ENCODE results near the gene NSUN7. TPM values are rescaled to one million over a fixed set of nuclear protein-coding genes. Genes with fewer than 3 reads are reported as not detected.

NSUN7 gene
- total RNA-seq, 2 experiments from 2014 or later = 0.14 to 0.39 TPM

DNA sequence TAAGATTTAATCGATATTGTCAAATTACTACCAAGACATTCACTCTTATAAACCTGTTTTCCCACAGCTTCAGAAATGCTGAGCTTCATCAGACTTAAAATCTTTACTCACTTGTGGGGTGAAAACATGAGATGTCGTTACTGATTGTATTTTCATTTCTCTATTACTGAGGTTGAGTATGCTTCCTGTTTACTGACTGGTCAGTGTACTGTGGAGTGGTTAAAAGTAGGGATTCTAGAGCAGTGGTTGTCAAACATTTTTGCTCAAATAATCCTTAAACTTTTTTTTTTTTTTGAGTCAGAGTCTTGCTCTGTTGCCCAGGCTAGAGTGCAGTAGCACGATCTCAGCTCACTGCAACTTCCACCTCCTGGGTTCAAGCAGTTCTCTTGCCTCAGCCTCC is 50.3 kb downstream of the NSUN7 start:
- TF ChIP-seq, protein P1, sequence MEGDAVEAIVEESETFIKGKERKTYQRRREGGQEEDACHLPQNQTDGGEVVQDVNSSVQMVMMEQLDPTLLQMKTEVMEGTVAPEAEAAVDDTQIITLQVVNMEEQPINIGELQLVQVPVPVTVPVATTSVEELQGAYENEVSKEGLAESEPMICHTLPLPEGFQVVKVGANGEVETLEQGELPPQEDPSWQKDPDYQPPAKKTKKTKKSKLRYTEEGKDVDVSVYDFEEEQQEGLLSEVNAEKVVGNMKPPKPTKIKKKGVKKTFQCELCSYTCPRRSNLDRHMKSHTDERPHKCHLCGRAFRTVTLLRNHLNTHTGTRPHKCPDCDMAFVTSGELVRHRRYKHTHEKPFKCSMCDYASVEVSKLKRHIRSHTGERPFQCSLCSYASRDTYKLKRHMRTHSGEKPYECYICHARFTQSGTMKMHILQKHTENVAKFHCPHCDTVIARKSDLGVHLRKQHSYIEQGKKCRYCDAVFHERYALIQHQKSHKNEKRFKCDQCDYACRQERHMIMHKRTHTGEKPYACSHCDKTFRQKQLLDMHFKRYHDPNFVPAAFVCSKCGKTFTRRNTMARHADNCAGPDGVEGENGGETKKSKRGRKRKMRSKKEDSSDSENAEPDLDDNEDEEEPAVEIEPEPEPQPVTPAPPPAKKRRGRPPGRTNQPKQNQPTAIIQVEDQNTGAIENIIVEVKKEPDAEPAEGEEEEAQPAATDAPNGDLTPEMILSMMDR (IDR thresholded peaks at IDR 0.05) = no peak
- DNase-seq (no peak), ATAC-seq (ENCODE audit: poor library complexity) (no peak)
- H3K27me3 Mint-ChIP-seq = peaks cover 2% of the 10 kb centered on the region
- H3K27ac ChIP-seq (ENCODE audit: low read depth in 1 of 2, low read length in 2 of 2) = no peak overlapping the region
- no peaks in the 10 kb centered on the region for H3K36me3 Mint-ChIP-seq (ENCODE audit: low read depth)
- CTCF ChIA-PET = no interaction called here
- POLR2A ChIA-PET = no interaction called here
- H3K9me3 Mint-ChIP-seq = no peaks in the 10 kb centered on the region
- intact Hi-C loops (cut with DNase I, micrococcal nuclease) = no loop called here
- H3K9me3 ChIP-seq (ENCODE audit: control insufficient read depth in 1 of 2, insufficient read depth in 1 of 2, low read length in 2 of 2) = no peaks in the 10 kb centered on the region
- H3K4me1 Mint-ChIP-seq (ENCODE audit: low read depth) = no peaks in the 10 kb centered on the region
- H3K36me3 ChIP-seq (ENCODE audit: insufficient read depth, low read length) = no peaks in the 10 kb centered on the region
- no peak overlapping the region for H3K27ac Mint-ChIP-seq
- H3K27me3 ChIP-seq (ENCODE audit: control insufficient read depth in 1 of 2, insufficient read depth in 2 of 2, low read length in 2 of 2) = no peaks in the 10 kb centered on the region
- H3K4me3 Mint-ChIP-seq = no peak overlapping the region
- H3K4me3 ChIP-seq (ENCODE audit: low read length) = no peak overlapping the region
- no peaks in the 10 kb centered on the region for H3K4me1 ChIP-seq (ENCODE audit: insufficient read depth, low read length)

GRCh38 chr4:40804598-40804997 is 54.8 kb downstream of the NSUN7 start:
- ChIA-PET POLR2A (no interaction called here), CTCF (no interaction called here)
- TF ChIP-seq, protein P1 (IDR thresholded peaks at IDR 0.05) = no peak
- H3K36me3 Mint-ChIP-seq (ENCODE audit: low read depth) = no peaks in the 10 kb centered on the region
- Histone ChIP-seq H3K4me1 (ENCODE audit: insufficient read depth, low read length) (no peaks in the 10 kb centered on the region), H3K4me3 (ENCODE audit: low read length) (no peak overlapping the region), H3K9me3 (ENCODE audit: control insufficient read depth in 1 of 2, insufficient read depth in 1 of 2, low read length in 2 of 2) (no peaks in the 10 kb centered on the region), H3K36me3 (ENCODE audit: insufficient read depth, low read length) (no peaks in the 10 kb centered on the region), H3K27me3 (ENCODE audit: control insufficient read depth in 1 of 2, insufficient read depth in 2 of 2, low read length in 2 of 2) (no peaks in the 10 kb centered on the region), H3K27ac (ENCODE audit: low read depth in 1 of 2, low read length in 2 of 2) (no peak overlapping the region)
- ATAC-seq (ENCODE audit: poor library complexity) = no peak
- intact Hi-C loops (cut with DNase I, micrococcal nuclease) = no loop called here
- peaks cover 6% of the 10 kb centered on the region for H3K27me3 Mint-ChIP-seq
- no peak for DNase-seq
- H3K4me3 Mint-ChIP-seq = no peak overlapping the region
- H3K9me3 Mint-ChIP-seq = no peaks in the 10 kb centered on the region
- H3K27ac Mint-ChIP-seq = no peak overlapping the region
- no peaks in the 10 kb centered on the region for H3K4me1 Mint-ChIP-seq (ENCODE audit: low read depth)

GRCh38 chr4:40808926-40809457 is 59.2 kb downstream of the NSUN7 start:
- no peaks in the 10 kb centered on the region for H3K4me1 Mint-ChIP-seq (ENCODE audit: low read depth)
- ATAC-seq (ENCODE audit: poor library complexity) = no peak
- DNase-seq = no peak
- Histone ChIP-seq H3K27ac (ENCODE audit: low read depth in 1 of 2, low read length in 2 of 2) (no peak overlapping the region), H3K4me1 (ENCODE audit: insufficient read depth, low read length) (no peaks in the 10 kb centered on the region), H3K9me3 (ENCODE audit: control insufficient read depth in 1 of 2, insufficient read depth in 1 of 2, low read length in 2 of 2) (no peaks in the 10 kb centered on the region), H3K27me3 (ENCODE audit: control insufficient read depth in 1 of 2, insufficient read depth in 2 of 2, low read length in 2 of 2) (no peaks in the 10 kb centered on the region), H3K4me3 (ENCODE audit: low read length) (no peak overlapping the region), H3K36me3 (ENCODE audit: insufficient read depth, low read length) (no peaks in the 10 kb centered on the region)
- no peak overlapping the region for H3K27ac Mint-ChIP-seq
- H3K36me3 Mint-ChIP-seq (ENCODE audit: low read depth) = no peaks in the 10 kb centered on the region
- H3K9me3 Mint-ChIP-seq = no peaks in the 10 kb centered on the region
- H3K27me3 Mint-ChIP-seq = peaks cover 6% of the 10 kb centered on the region
- CTCF ChIA-PET = interaction anchor here (1.4 kb wide), 1 partner anchor 32 kb away, joined by 3 read pairs; no protein-coding TSS in a partner anchor
- TF ChIP-seq, protein P1 (IDR thresholded peaks at IDR 0.05) = no peak
- intact Hi-C loops (cut with DNase I, micrococcal nuclease) = no loop called here
- POLR2A ChIA-PET = no interaction called here
- no peak overlapping the region for H3K4me3 Mint-ChIP-seq

Measured in CD4-positive, alpha-beta T cell (primary cell).